HG03565 (cell line): Measurements from ENCODE around the gene LMNA.
"Not testable (repeated sequence)": the region's sequence is repeated elsewhere in the genome, so short reads cannot be mapped to it uniquely, and the experiment has no call there.

ENCODE experiments used
- ATAC-seq: cut with Tn5 transposase; IDR thresholded peaks from one replicate; pipeline ENCODE4 v1.9.1; 2021; ENCODE audit warnings: mild to moderate bottlenecking, moderate library complexity; ENCODE audit not compliant: unreplicated experiment

The LMNA gene

GRCh38 chr1:156104065-156104810, 10.3 kb upstream of the LMNA start:
- ATAC-seq = no peak

GRCh38 chr1:156104861-156105832, 9.4 kb upstream of the LMNA start:
- no peak for ATAC-seq

- no peak for ATAC-seq
Measured at GRCh38 chr1:156106624-156107488, 7.7 kb upstream of the LMNA start.

GRCh38 chr1:156108057-156108456, 6.5 kb upstream of the LMNA start:
- no peak for ATAC-seq

GRCh38 chr1:156108664-156109241, 5.8 kb upstream of the LMNA start:
- no peak for ATAC-seq

- ATAC-seq = no peak
Measured at GRCh38 chr1:156110252-156110651, 4.3 kb upstream of the LMNA start.

- ATAC-seq = no peak
Measured at GRCh38 chr1:156111355-156111962, 3.1 kb upstream of the LMNA start.

GRCh38 chr1:156112276-156113137, 2.0 kb upstream of the LMNA start:
- no peak for ATAC-seq

- no peak for ATAC-seq
Measured at GRCh38 chr1:156113282-156113950, 1.1 kb upstream of the LMNA start.

GRCh38 chr1:156114919-156115513, 505 bp downstream of the LMNA start:
- peak; percentile 15 for ATAC-seq

- no peak for ATAC-seq
Measured at GRCh38 chr1:156115514-156116374, 1.2 kb downstream of the LMNA start.

- not testable (repeated sequence) for ATAC-seq
Measured at GRCh38 chr1:156116731-156117130, 2.2 kb downstream of the LMNA start.

GRCh38 chr1:156117414-156118176, 3.1 kb downstream of the LMNA start:
- ATAC-seq = no peak

- no peak for ATAC-seq
Measured at GRCh38 chr1:156118177-156118868, 3.8 kb downstream of the LMNA start.

GRCh38 chr1:156119503-156120209, 5.1 kb downstream of the LMNA start:
- no peak for ATAC-seq
